ENCODE results near the gene NEK1.
A peak's percentile ranks its signal among the peaks of the same experiment; 100 is the strongest.
"Not testable (repeated sequence)": the region's sequence is repeated elsewhere in the genome, so short reads cannot be mapped to it uniquely, and the experiment has no call there.

The NEK1 gene

DNA sequence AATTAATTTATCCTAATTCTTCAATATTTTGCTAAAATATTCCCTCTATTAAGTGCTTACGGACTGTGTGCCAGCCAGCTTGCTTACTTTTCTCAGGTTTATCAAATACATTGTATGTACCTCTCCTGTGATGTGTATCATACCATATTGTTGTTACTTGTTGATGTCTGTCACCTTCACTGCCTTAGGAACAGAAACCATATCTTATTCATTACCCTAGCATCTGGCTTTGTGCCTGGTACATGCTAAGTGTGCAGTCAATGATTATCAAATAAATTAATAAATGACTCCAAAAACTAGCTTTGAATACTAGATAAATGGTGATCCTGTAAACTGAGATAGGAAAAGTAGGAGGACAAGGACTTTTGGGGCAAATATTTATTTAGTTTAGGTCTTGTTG lies 14.9 kb upstream of the NEK1 start:
- no peak for DNase-seq

- no peak for DNase-seq
Measured at GRCh38 chr4:169626331-169627282, 14.2 kb upstream of the NEK1 start.

DNA sequence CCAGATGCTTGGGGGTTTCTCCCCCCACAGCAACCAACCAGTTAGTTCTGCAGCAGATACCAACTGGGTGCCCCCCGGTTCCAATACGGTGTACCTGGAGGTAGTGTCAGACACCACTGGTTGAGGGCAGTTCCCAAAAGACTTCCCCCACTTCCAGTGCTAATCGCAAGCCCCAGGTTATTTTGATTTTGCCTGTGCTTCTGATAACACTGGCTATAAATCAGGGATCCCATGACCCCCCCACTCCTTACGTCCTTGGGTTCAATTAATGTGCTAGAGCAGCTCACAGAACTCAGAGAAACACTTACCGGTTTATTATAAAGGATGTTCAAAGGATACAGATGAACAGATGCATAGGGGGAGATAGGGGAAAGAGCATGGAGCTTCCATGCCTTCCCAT lies 13.5 kb upstream of the NEK1 start:
- no peak for DNase-seq

- not testable (repeated sequence) for DNase-seq
Measured at GRCh38 chr4:169624012-169624411, 11.6 kb upstream of the NEK1 start.

GRCh38 chr4:169622566-169622965 lies 10.2 kb upstream of the NEK1 start:
- no peak for DNase-seq

DNA sequence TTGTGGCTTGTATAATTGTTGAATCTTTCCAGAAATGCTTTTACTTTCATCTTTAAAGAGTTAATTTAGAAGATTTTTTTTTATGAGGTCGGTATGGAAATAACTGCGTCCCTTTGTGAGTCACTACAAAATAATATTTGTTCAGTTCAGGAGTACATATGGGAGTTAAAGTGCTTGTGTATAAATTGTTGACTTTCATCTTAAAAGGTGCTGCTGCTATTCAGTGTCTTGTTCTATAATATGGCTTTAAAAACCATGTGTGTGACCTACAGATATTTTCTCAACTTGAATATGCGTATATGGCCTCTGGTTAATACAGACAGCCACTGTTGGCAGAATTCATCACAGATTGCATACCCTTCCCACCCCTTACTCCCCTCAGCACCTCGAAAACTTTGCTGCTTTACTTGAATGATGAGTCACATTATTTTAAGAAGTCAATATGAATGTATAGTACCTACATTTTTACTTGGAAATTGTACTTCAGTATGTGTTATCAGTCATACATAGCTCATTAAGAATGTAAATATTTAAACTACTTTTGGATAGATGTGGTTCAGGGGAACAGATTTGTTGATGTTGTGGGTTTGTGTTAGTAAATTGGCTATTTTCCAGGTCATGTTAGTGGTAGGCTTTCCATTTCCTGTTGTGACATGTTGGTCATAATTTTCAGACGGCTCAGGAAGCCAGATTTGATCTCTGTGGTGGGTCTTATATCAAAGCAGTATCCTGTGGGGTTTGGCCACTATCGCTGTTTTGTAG lies 9.5 kb upstream of the NEK1 start:
- DNase-seq = no peak

- DNase-seq = no peak
Measured at GRCh38 chr4:169620880-169621248, 8.5 kb upstream of the NEK1 start.

DNA sequence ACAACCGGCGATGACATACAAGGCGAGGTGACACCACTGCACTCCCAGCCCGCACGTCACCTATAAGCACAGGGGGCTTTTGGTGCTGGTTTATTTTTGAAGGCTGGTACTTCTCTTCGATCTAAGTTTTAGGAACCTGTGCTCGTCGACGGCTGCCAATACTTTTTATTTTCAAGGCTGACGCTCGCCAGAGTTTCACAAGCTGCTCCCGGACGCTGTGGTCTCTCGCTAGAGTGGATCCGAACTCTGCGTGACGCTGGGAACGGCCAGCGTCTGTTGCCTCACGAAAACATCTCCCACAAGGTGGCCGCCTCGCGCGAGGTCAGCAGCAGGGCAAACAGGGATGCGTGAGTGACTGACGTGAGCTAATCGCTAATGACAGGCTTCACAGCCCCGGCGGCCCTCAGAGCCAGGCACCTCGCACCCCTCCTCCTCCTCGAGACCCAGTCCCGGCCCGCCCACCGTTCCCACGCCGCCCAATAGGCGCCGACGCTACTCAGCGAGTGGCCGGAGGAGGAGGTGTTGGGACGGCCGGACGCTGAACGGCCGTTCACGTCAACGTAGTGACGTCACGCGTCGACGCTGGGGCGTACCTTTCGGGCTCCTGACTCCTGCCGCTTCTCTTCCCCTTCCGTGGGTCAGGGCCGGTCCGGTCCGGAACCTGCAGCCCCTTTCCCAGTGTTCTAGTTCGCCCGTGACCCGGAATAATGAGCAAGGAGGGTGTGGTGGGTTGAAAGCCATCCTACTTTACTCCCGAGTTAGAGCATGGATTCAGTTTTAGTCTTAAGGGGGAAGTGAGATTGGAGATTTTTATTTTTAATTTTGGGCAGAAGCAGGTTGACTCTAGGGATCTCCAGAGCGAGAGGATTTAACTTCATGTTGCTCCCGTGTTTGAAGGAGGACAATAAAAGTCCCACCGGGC lies 7.8 kb upstream of the NEK1 start, which contains the start of gene CLCN3:
CLCN3 (plus strand) TSS at position 621 of the 922 bp plus-strand sequence. CDS start 15,351 bp downstream, outside the sequence.
- peak; percentile 96 to 97 for DNase-seq

GRCh38 chr4:169619518-169619957 lies 7.2 kb upstream of the NEK1 start:
- peak; percentile 15 to 50 for DNase-seq

DNA sequence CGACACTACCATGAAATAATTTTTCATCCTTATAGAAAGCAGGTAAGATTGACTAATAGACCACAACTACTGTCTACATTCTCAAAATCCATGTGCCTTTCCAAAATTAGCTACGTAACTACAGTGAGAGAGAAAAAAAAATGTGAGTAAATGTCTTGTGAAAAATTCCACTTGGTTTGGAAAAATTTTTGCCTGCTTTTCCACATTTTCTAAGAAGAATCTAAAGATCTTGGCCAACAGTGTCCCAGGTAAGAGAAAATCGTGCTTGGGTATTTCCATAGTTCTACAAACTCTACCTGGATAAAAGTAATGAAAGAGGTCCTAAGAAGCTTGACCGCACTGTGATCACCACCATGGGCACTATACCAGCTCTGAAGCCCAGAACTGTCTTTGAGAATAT lies 6.6 kb upstream of the NEK1 start:
- DNase-seq = no peak

DNA sequence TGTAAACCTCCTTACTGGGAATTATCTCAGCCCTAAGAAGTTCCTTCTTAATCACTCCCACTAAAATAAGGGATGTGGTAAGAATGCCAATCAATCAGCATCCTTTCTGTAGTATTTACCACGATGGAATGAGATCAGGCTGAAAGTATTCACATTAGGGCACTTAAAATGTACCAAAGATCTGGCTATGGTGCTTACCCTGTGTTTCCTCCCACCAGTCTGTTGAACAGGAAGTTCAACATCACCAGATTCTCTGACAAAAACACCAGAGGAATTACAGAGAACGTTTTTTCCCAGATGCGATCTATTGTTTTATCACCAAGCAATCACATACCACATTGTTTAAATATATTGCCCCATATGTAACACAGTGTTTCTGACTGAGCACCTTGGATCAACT lies 5.9 kb upstream of the NEK1 start:
- DNase-seq = no peak

GRCh38 chr4:169617306-169617705 lies 4.9 kb upstream of the NEK1 start:
- DNase-seq = no peak

GRCh38 chr4:169616846-169617245 lies 4.5 kb upstream of the NEK1 start:
- no peak for DNase-seq

GRCh38 chr4:169615467-169616106 lies 3.2 kb upstream of the NEK1 start:
- DNase-seq = no peak

- DNase-seq = peak; percentile 56 to 95
Measured at GRCh38 chr4:169612871-169613859, 782 bp upstream of the NEK1 start.

DNA sequence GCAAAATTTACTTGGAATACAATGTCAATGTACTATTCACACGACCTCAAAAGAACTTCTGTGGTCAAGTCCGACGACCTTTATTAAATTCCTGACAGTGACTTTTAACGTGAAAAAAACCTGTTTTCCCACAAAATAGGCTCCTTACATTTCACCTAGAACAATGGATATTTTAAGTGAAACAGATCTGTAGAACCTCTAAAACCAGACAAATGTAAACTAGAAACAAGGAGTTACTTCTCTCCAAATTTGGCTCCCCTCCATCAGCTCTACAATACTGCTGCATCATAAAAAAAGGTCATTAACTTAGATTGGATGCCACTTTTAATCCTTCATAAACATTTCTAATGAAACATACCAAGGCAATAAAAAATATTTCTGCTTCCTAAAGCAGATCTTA lies 1.2 kb downstream of the NEK1 start:
- DNase-seq = no peak

DNA sequence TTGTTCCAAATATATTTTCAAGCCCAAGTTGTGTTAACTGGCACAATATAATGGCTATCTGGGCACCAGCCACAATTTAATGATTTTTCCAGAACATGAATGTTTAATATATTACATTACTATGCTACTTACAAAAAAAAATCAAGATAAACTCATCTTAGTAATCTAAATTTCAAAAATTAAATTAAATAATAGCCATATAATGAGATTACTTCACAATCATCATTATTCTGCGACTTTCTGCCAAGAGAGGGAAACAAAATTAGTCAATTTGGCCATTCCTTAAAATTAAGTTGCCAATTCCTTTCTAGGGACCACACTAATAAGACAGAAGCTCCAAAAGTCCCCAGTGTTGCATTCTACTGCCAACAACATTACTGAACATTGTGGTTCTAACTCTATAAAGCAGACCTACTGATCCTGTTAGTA lies 7.5 kb downstream of the NEK1 start:
- peak in 1 of 2 donors; percentile 48 for DNase-seq

DNA sequence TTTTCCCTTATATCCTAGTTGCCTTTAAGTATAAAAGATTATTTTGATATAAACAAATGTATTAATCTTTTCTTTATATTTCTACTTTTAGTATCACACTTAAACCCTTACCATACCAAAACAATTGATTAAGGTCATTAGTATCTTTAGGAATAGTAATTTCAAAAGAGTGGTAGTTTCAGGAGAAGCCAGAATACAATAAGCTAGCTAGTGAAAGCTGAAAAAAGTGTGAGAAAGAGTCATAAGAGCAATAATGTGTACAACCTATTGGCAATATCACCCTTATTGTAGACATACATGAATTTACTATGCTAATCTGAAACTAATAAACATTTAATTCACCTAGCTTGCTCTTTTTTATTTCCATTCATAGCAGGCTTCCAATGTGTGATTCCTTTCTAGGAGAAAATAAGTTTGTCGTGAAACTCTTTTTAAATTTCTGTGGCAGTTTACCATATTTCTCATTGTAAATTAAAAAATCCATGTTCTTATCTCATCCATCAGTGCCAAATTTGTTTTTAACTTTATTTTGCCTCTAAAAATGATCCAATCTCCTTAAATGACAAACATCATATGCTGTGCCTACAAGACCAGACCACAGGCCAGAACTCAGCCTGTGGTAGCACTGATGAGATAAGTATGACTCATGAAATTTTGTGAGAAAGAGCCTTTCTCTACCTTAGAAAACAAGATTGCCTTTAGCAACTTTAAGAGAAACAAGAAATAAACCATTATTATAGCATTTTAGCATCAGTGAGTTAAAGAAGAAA lies 8.1 kb downstream of the NEK1 start:
- no peak for DNase-seq

GRCh38 chr4:169603312-169603711 lies 9.1 kb downstream of the NEK1 start:
- DNase-seq = no peak

Measured in hippocampal formation (tissue), 2 donors.